NOMO-1 treated with dmso at 0.1 percent for 144 hours (cell line): ENCODE results near the gene ZFPM1.
"Not testable (repeated sequence)": the region's sequence is repeated elsewhere in the genome, so short reads cannot be mapped to it uniquely, and the experiment has no call there.

Experiments used
- DNase-seq: peaks from one replicate; lab custom pipeline; 2025; ENCODE audit not compliant: unreplicated experiment; lab: John Stamatoyannopoulos, UW

ZFPM1 gene

DNA sequence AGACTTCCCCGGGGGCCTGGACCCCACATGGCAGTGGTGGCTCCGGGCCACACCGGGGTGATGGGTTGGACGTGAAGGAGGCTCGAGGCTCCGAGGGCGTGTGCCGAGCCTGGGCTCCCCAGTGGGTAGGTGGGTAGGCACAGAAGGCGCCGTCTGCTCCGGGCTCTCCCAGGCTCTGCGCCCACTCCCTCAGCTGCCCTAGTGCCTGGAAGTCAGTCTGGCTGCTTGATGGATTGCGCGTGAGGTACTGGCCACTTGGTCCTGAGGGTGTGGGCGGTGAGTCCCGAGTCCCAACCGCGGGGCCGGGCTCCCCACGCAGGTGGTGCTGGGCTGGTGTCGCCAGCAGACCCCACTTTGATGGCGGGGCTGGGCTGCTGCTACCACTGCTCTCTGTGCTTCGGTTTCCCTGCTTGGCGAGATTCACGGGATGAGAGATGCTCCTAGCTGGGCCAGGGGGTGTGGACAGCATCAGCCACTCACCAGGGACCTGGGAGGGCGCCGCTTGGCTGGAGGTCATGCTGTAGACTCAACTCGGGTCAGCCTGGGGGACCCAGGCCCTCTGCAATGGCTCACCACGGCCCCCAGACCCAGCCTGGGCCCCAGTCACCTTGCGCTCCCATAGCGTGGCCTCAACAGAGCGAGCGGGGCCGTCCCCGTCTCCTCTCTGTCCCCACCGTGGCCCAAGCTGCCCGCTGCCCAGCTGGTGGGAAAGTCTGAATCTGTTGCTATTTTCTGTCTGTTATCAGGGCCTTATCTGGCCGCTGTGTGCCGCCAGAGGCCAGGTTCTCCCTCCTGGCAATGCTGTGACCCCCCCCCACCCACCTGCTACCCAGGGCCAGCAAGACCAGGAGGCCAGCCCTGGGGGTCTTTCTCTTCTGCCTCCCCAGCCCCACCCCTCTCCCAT is 26.1 kb downstream of the ZFPM1 start:
- DNase-seq, result no peak

DNA sequence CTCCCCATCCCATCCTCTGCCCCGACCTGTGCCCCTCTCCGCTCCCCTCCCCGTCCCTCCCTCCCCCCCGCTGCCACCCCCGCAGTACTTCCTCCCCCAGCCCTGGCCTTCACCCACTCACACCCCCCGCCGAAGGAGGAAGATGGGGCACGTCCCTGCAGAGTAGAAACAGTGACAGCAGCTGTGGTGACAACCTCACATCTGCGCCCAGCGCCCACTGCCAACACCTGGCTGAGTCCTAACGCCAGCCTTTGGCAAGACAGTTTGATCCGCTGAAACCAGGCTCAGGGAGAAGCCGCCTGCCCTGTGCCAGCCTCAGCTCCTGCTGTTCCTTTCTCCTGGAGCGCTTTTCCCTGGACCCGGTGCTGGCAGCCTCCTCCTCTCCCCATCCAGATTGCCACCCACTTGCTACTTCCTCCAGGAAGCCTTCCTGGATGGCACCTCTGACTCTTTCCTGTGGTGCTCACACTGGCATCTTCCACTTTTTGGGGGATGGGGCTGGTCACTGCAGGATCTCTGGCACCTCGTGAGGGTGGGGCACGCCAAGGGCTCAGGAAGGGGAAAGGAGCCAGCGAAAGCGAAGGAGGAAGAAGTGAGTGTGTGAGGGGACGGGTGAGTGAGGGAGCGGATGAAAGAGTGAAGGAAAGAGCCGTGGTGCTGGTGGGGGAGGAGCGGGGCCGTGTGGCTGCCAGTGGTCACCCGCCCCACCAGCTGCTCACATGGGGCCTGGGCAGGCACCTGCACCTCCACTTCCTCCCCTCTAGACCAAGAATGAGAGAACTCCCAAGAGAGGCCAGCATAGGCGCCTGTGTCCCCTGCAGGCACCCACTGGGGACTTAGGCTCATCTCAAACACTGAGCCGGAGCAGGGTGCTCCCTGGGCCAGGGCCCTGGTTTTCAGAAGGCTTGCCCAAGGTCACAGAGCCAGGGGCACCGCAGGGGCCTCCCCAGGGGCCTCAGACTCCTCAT is 27.0 kb downstream of the ZFPM1 start:
- DNase-seq, result no peak

DNA sequence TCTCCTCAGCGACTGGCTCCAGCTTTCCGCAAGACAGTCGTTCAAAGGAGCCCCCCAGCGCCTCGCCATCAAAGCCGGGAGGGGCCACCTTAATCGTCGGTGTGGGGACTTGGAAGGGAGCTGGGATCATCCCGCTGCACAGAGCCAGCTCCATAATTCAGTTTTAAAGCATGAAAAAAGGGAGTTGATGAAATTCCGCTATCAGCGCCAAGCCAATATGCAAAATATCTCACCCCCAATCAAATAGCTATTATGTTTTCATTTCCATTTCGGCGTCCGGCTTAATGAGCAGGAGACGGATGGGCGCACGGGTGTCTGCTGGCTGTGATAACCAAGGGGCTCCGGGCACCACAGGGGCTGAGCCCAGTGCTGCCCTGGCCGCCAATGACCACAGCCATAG is 27.7 kb downstream of the ZFPM1 start:
- no peak for DNase-seq

DNA sequence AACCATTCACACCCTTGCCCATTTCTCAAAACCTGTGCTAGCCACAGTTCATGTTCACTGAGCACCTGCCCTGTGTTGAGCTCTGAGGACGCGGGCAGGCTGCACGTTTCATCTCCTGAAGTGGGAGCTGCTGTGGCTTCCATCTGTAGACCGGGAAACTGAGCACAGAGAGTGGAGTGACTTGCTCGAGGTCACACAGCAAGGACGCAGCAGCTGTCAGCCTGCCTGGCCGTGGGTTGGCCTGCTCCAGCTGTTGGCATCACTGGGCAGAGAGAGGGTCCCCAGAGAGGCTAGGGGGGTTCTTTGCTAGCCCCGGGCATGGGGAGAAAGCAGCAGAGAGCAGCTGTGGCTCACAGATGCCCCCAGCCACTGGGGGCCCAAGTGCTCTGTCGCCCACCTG is 28.8 kb downstream of the ZFPM1 start:
- DNase-seq, result no peak

DNA sequence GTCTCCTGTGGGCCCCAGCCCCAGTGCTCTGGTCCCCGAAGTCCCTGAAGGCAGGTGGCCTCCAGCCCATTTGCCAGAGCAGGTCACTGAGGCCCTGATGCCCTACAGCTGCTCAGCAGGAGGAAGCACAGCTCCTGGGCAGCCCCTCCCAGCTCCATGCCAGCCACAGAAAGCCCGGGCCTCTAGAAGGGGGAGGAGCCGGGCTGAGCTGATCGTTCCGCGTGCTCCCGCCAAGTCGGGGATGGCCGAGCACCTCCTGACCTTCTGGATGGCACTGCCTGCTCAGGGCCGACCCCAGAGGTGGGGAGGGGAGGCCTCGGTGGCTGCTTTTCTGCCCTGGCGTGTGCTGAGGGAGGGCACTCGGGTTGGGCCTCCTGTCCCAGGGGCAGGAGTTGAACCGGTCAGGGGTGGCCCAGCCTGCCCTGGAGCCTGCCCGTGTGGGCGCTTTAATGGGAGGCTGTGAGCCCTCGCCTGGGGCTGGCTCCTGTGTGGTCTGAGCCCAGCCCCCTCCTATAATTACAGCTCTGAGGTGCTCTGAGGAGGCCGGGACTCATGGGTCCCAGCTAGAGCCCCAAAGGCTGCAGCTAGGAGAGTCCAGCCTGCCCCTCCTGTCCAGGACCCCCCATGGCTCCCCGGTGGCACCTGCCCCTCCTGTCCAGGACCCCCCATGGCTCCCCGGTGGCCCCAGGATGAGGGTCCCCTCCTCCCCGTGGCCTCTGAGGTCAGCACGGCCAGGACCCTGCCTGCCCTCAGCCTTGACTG is 29.7 kb downstream of the ZFPM1 start:
- no peak for DNase-seq

DNA sequence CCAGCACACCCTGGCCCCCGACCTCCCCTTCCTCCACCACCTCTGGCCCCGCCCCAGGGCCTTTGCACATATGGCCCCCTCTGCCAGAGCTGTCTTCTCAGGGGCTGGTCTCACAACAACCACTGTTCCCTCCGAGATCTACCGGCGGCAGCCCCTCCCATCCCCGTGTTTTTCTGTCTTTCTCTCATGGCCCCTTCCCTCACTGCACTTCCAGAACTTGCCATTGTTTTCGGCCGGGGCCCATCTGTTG is 30.2 kb downstream of the ZFPM1 start:
- DNase-seq, result no peak

DNA sequence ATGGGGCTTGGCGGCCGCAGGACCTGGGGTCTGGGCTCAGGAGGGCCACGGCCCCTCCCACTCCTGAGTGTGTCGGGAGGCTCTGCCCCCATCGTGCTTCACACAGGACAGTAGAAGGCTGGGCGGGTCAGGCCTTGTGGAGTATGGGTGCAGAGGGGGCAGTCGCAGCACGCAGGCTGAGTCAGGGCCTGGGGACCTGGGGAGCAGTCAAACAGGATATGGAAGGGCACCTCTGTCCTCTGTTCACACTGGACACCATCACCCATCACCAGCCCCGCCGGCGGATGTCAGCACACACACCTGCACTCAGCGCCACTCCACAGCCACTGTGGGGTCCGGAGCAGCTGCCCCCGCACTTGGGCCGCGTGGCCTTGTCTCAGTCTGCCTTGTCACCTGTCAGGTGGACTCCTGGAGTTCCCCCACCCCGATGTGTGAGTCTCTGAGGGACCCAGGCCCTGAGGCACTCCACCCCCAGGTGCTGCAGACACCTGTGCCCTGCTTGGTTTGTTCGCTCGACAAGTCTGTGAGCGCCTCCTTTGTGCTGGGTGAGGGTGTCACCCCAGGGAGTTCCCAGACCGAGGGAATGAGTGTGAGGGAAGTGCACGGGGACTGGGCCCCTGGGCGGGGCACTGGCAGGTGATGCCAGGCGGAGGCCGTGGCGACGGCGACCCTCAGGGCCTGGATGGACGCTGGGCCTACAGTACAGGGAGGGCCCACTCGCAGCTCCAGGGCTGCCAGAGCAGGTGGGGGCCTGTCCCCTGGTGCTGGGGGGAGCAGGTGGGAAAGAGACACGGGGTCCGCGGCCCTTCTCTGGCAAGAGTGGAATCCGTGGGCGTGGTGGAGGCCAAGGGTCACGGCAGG is 31.7 kb downstream of the ZFPM1 start:
- no peak for DNase-seq

DNA sequence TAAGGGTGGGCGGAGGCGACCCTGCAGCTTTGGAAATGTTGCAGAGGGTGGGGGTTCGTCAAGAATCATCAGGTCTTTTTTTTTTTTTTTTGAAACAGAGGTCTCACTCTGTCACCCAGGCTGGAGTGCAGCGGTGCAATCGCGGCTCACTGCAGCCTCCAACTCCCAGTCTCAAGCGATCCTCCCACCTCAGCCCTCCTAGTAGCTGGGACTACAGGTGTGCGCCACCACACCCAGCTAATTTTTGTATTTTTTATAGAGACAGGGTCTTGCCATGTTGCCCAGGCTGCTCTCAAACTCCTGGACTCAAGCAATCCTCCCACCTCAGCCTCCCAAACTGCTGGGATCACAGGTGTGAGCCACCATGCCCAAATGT is 32.3 kb downstream of the ZFPM1 start:
- not testable (repeated sequence) for DNase-seq

DNA sequence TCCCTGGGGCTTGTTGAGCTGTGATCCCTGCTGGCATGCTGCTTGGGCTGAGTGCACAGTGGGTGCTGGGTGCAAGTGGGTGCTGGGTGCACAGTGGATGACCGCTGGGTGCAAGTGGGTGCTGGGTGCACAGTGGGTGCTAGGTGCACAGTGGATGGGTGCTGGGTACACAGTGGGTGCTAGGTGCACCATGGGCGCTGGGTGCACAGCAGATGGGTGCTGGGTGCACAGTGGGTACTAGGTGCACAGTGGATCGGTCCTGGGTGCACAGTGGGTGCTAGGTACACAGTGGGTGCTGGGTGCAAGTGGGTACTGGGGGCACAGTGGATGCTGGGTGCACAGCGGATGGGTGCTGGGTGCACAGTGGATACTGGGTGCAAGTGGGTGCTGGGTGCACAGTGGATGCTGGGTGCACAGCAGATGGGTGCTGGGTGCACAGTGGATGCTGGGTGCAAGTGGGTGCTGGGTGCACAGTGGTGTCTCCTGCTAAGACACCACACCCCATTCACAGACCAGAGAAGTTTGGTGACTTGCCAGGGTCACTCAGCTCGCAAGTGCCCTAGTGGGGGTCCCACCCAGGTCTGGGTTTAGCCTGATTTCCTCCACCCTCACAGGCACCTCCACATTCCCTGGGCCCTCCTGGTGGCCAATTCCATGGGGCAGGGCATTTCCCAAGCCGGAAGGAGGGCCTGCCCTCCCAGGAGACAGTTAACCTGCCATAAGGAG is 33.5 kb downstream of the ZFPM1 start:
- DNase-seq, result no peak

DNA sequence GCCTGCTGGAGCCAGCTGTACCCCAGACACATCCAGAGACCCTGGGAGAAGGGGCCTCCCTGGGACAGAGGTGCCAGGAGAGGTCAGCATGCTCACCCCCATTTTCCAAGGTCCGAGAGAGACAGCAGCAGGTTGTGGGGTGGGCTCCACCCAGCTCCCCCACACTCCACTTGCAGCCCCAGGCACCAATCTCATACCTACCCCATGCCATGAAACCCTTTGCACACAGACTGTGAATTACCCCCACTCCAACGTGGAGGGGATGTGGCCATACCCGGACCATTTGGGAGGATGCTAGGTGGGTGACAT is 34.0 kb downstream of the ZFPM1 start:
- DNase-seq, result no peak

DNA sequence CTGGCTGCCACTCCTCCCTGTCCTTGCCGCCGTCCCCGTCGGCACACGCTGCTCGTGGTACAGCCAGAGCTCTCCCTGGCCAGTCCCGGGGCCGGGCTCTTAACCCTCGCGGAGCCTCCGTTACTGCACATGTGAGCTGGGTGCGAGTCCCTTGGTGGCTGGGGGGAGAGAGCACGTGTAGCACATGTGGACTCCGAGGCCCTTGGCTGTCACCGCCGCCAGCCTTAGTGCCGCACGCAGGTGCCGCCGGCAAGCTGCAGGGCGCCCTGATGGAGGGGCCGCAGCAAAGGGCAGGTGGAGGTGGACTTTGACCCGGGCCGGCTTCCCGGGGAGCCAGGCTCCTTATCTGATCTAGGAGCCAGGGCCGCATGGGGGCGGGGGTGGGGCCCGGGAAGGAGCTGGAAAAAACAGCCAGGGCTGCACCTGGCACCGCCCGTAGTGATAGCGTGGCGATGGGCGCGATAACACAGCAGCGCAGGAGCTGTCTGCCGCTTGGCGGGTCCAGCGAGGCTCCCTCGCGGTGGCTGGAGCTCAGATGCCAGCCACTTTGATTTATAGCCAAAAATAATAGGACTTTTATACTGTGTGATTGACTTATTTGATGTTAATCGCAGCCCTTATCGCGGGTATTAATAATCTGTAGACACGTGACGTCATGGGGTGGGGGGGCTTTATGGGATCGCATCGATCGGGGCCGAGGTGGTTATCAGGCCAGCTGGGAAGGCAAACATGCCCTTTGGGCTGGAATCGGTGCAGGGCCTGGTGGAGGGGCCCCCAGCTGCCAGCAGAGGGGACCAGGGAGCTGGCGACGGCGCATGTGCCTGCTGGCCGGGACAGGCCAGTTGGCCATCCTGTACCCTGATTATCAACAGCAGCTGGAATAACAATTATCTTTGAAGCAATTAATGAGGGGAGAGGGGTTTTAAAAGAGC is 35.1 kb downstream of the ZFPM1 start:
- DNase-seq, result no peak

DNA sequence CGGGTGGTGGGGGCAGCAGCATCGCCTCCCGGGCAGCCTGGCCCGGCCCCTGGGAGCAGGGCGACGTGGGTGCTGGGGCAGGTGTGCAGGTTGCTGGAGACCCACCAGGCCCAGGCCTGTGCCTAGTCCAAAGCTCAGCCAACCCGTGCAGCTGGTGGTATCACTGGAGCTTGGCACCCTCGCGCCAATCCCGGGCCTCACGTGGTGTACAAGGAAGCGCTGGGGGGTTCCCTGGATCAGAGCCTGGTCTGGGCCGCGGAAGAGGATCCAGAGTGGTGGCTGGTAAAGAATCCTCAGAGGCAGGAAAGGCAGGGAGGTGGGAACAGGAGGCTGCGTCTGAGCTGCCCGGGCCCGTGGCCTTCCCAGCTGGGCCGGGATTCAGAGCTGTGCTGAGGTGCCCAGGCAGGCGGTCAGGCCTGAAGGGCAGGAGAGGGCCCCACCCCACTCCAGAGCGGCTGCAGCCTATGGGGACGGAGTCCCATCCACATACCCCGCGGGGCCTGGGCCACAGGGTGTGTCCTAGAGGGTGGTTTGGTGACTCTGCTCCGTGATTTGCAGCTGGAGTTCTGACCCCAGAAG is 36.2 kb downstream of the ZFPM1 start:
- DNase-seq, result no peak

DNA sequence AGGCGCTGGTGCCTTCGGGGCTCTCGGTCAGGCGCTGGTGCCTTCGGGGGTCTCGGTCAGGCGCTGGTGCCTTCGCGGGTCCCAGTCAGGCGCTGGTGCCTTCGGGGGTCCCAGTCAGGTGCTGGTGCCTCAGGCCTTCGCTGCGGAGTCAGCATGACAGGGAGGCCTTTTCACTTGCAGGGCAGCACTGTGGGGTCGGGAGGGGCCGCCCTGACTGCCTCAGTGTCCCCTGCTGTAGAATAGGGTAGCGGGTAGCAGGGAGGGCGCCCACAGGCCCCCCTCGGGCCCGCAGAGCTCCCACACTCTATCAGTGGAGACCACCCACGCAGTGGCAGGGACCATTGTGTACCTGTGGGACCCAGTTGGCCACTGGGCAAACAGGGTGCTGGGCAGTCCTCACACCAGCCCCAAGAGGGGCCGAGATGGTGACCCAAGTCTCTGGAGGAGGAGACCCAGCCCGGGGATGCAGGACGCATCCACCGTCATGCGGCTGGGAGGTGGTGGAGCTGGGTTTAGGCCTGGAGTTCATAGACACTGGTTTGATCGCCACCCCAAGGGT is 38.0 kb downstream of the ZFPM1 start:
- DNase-seq, result no peak

DNA sequence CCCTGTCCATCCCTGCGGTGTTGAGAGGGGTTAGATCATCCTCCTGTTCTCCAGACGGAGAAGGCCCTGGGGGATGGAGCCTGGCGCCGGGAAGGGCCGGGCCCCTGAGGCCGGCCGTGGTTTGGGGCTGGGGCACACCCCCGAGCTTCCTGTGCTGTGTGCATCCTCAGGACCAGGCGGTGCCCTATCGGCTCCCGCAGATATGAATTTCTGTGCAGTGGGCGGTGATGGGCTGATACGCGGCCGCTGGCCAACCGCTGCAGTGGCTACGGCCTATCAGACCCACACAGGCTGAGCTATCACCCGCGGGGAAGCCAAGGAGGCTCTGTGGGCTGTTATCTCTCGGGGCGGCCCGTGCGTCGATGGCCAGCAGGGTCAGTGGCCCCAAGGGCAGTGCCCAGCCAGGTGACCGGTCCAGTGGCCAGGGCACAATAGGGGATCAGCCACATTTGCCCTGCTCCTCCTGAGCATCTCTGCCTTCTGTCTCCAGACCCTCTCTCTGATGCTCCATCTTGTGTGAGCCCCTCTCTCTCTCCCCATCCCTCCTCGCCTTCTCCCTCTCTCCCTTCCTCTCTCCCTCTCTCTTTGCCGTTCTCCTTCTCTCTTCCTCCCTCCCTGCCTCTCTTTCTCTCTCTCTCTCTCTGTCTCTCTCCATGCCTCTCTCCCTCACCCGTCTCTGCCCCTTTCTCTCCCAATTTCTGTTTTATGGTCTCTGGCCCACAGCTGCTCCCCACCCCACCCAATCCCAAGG is 38.7 kb downstream of the ZFPM1 start:
- no peak for DNase-seq

DNA sequence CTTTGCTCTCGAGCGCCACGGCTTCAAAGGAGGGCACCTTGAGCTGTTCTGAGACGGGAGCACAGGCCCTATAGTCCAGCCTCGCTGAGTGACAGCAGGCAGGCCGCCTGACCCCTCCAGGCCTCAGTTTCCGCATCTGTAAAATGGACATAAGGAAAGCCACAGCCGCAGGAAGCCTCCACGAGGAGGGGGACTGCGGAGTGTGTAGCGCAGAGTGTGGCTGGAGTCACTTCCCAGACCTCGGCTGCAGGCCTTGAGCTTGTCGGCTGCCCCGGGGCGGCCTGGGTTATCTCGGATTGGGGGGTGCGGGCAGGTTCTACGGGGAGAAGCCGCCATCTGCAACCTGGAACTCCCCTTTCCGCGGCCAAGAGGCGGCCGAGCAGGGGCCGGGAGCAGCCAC is 40.8 kb downstream of the ZFPM1 start:
- DNase-seq, result no peak

DNA sequence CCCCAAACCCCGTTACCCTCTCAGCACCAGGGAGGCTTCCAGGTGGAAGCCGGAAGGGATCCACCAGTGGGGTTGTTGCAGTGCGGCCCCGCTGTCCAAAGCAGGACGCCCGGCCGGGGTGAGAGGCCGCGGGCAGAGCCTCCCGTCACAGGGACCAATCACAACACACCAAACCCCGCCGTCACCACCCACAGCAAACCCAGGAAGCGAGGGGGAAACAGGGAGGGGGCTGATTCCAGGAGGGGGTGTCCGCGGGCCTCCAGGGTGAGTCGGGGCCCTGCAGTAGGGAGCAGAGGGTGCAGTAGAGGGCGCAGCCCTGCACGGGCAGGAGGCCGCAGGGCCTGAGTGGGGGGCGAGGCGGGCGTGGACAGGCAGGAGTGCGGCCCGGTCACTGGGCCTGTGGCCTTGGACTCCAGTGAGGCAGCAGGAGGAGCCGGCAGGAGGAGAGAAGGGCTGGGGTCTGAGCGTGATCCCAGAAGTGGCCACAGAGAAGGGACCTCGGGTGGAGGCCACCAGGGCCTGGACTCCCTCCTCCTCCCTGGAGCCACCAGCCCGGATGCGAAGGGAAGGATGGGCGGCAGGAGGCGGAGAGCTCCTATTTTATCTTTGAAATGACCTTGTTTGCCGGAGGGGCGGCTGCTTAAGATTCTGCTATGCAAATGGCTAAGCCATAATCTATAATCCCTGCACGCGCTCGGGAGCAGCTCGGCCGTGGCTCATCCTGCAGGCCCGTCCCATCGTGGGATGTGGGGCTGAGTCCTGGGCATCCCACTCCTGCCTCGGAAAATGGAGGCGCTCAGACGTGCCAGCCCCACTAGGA is 41.5 kb downstream of the ZFPM1 start:
- DNase-seq, result no peak

DNA sequence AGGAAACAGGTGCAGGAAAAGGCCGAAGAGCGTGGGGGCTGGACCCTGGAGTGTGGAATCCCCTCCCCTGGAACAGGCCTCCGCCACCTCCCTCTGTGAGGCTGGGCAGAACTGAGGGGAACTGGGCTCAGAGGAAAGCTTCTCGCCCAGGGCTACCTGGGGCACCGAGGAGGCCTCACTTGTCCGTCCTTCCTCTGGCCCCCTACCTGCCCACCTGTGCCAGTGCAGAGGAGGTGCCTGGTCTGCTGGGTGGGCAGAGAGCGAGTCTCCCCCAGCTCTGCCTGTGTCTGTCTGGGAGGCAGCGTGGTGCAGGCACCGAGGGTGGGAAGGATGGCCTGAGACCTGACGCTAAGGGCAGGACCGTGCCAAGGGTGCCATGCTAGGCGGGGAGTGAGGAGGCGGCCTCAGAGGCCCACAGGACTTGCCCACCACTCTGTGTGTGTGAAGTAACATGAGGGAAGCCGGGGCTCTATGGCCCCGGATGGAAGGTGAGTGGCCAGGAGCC is 42.2 kb downstream of the ZFPM1 start:
- no peak for DNase-seq
